ENCODE data around the gene DPT.

Gene DPT

DNA sequence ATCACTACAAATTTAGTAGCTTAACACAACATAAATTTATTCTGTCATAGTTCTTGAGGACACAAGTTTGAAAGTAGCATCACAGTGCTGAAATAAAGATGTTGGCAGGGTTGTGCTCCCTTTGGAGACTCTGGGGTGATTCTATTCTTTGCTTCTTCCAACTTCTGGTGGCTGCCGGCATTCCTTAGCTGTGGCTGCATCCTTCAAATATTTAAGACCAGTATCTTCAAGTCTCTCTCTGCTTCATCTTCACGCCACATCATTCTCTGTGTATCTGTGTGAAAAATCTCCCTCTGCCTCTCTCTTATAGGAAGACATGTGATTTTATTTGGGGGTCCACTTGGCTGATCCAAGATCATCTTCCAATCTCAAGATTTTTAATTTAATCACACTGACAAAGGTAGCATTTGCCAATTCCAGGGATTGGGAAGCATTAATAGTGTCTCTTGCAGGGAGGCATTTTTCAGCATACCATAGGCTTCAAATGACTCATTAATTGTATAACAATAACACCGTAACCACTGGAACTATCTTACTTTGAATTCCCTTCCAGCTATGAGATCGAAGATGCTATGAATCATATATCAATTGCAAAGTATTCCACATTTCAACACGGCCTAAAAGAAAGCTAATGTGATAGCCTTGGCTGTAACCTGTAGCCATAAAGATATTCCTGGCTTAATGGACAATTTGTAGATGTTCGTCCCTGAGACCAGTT is 74.6 kb downstream of the DPT start:
- no peak for DNase-seq

DNA sequence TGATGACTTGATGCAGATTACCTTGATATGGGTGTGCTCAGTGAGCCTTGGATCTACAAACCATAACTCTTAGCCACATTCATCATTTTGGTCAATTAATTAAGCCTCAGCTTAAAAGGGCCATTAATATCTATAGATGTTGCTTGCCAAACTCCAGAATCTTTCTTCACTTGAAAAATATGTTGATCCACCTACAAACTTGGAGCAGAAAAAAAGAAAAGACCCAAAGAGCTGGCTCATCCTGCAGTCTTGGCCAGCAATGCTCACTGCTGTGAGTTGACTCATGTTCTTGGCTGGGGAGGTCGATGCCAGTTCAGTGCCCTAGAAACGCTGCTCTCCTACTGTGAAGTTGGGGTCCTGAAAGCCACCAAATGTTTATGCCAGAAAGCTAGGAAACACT is 75.4 kb downstream of the DPT start:
- no peak for DNase-seq

DNA sequence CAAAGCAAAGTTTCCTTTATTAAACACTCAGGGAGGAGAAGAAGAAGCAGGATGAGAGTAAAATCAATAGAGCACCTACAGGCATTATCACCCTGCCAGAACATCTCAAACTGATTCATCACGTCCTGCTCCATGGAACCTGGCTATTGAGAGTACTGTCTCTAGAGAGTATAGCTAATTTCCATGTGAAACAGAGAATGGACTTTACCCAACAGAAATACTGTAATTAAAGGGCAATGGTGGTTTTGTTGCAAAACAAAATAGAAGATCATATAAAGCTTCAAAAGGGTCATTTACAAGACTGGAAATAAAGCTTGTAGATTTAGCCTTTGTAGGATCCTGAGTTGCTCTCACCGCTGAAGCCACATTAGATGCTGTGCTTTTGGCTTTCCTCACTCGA is 83.3 kb downstream of the DPT start:
- DNase-seq: no peak
